ENCODE results near the gene CTSH.

DNA sequence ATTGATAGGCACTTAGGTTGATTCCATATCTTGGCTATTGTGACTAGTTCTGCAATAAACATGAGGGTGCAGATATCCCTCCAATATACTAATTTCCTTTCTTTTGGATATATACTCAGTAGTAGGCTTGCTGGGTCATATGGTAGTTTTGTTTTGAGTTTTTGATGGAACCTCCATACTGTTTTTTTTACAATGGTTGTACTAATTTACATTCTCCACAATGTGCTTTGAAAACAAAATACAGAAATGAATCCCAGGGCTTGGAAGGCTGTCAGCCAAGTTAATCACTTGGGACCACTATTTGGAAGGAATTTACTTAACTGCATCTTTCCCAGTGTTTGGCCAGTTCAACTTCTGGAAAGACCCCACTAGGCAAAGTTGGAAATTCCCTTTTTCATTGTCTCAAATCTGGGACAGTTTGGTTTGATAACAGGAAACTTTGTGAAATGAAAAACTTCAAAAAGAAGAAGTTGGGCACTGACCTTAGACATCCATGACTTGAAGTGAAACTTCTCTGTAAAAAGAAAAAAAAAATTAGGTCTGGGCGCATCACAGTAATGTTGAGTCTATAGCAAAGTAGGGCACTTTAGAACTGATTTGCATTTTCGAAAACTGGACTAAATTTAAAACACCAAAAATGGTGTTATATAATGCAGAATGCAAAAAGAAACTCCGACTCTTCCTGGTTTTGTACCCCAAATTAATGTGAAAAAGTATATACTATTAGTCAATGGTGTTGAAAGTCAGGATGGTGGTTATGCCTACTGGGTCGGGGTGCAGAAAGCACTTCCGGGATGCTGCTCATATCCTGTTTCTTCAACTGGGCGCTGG is 6.0 kb downstream of the CTSH start:
- TF ChIP-seq CTCF (conservative IDR thresholded peaks at IDR 0.05; ENCODE audit: low read depth, low read length) (no peak), EZH2 (IDR thresholded peaks at IDR 0.05; ENCODE audit: low read length, unreplicated experiment) (no peak), EZH2phosphoT487 (IDR thresholded peaks at IDR 0.05; ENCODE audit: borderline replicate concordance, low read length) (no peak)
